Liver (tissue), 3 donors: Measurements from ENCODE around the gene CDRT4.

ENCODE experiments used
- EGR1 ChIP-seq, 2 donors: IDR thresholded peaks; 2 replicates each; pipeline ENCODE4 v1.6.1; 2016 to 2018; ENCODE audit warnings: antibody characterized with exemption in 2 of 2, low read depth in 2 of 2
- JUND ChIP-seq, 2 donors: IDR thresholded peaks; 2 replicates each; pipeline ENCODE4 v1.6.1; 2016; ENCODE audit warnings: antibody characterized with exemption in 2 of 2
- YY1 ChIP-seq: IDR thresholded peaks from 2 replicates; pipeline ENCODE4 v1.6.1; 2016; ENCODE audit warnings: antibody characterized with exemption, mild to moderate bottlenecking
- TF ChIP-seq, protein P1 (sequence below): fragments of 150-350 bp; IDR thresholded peaks from 2 replicates; pipeline ENCODE4 v1.5.1; 2017; ENCODE audit warnings: improper control_type of control experiment, low read depth, low read length; ENCODE audit not compliant: missing input control
- donor health status: healthy.
- donor health status: healthy.

DNA sequence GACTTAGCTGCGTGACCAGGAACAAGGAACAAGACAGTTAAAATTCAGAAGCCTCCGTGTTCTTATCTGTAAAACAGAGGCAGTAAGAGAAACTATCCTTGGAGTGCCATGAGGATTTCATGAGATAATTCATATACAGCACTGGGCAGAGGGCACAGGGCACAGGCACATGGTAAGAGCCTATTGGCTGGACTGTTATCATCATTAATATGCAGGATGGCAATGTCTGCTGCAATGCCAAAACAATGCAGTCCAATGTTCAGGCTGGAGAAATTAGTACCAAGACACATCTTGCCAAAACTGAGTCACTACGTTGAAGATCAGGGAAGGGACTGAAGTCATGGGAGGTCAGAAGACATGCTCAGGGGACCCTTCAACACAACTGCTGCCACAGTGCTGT is 13.6 kb downstream of the CDRT4 start:
- TF ChIP-seq JUND (IDR thresholded peaks at IDR 0.05): no peak
- TF ChIP-seq EGR1 (IDR thresholded peaks at IDR 0.05; ENCODE audit: low read depth in 2 of 2): no peak
- TF ChIP-seq, protein P1, sequence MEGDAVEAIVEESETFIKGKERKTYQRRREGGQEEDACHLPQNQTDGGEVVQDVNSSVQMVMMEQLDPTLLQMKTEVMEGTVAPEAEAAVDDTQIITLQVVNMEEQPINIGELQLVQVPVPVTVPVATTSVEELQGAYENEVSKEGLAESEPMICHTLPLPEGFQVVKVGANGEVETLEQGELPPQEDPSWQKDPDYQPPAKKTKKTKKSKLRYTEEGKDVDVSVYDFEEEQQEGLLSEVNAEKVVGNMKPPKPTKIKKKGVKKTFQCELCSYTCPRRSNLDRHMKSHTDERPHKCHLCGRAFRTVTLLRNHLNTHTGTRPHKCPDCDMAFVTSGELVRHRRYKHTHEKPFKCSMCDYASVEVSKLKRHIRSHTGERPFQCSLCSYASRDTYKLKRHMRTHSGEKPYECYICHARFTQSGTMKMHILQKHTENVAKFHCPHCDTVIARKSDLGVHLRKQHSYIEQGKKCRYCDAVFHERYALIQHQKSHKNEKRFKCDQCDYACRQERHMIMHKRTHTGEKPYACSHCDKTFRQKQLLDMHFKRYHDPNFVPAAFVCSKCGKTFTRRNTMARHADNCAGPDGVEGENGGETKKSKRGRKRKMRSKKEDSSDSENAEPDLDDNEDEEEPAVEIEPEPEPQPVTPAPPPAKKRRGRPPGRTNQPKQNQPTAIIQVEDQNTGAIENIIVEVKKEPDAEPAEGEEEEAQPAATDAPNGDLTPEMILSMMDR: no peak
- TF ChIP-seq YY1: no peak
